Fibroblast of lung (primary cell): ENCODE measurements around the gene LMO4. TPM values are rescaled to one million over a fixed set of nuclear protein-coding genes. Genes with fewer than 3 reads are reported as not detected.

Source experiments
- DNase-seq, 2 donors: peaks; one replicate each; pipeline versions ENCODE4 v3.0.0 to v3.0.0-alpha.2; 2010; ENCODE audit warnings: low read depth in 2 of 2
- H2AFZ ChIP-seq: 2 replicates; pipeline ENCODE4 v1.5.1; 2012; ENCODE audit warnings: low read length, control low read depth, inconsistent platforms
- H3K27ac ChIP-seq: 2 replicates; pipeline ENCODE4 v1.5.1; 2011; ENCODE audit warnings: low read length, control low read depth; ENCODE audit not compliant: insufficient read depth
- H3K27me3 ChIP-seq: 2 replicates; pipeline ENCODE4 v1.5.1; 2011; ENCODE audit warnings: mild to moderate bottlenecking, low read length; ENCODE audit not compliant: control insufficient read depth, insufficient read depth
- H3K36me3 ChIP-seq: 2 replicates; pipeline ENCODE4 v1.5.1; 2011; ENCODE audit warnings: low read length; ENCODE audit not compliant: control insufficient read depth, insufficient read depth
- H3K4me1 ChIP-seq: 2 replicates; pipeline ENCODE4 v1.5.1; 2011; ENCODE audit warnings: low read length; ENCODE audit not compliant: control insufficient read depth, insufficient read depth; ENCODE audit errors: extremely low read depth
- H3K4me2 ChIP-seq: 2 replicates; pipeline ENCODE4 v1.5.1; 2011; ENCODE audit warnings: low read length, control low read depth; ENCODE audit not compliant: insufficient read depth; ENCODE audit errors: extremely low read depth
- H3K4me3 ChIP-seq, 4 experiments: fragments of 200-600 bp in 1 of 4; sonication (generic) in 1 of 4; replicated peaks in 1 of 4; 2 replicates each; pipeline ENCODE4 v1.5.1; 2011 to 2016; ENCODE audit warnings: low read length in 4 of 4, low read depth in 3 of 4, mild to moderate bottlenecking in 3 of 4, control low read depth in 2 of 4, inconsistent platforms in 1 of 4, mixed read lengths in 1 of 4; ENCODE audit not compliant: insufficient read depth in 1 of 4; ENCODE audit errors: control extremely low read depth in 1 of 4
- H3K79me2 ChIP-seq: 2 replicates; pipeline ENCODE4 v1.5.1; 2012; ENCODE audit warnings: mild to moderate bottlenecking, low read length, inconsistent platforms; ENCODE audit not compliant: control insufficient read depth, insufficient read depth
- H3K9ac ChIP-seq: 2 replicates; pipeline ENCODE4 v1.5.1; 2011; ENCODE audit warnings: mild to moderate bottlenecking, low read length, control low read depth; ENCODE audit not compliant: insufficient read depth
- H3K9me3 ChIP-seq: 2 replicates; pipeline ENCODE4 v1.5.1; 2012; ENCODE audit warnings: low read depth, low read length; ENCODE audit not compliant: control insufficient read depth, insufficient read depth
- H4K20me1 ChIP-seq: 2 replicates; pipeline ENCODE4 v1.5.1; 2011; ENCODE audit warnings: low read length; ENCODE audit not compliant: control insufficient read depth, insufficient read depth; ENCODE audit errors: extremely low read depth
- CTCF ChIP-seq, 2 donors: IDR thresholded peaks in 1 of 2; conservative IDR thresholded peaks in 1 of 2; 1 replicate in 1 of 2; 2 replicates in 1 of 2; pipeline ENCODE4 v1.5.1; 2011 to 2012; ENCODE audit warnings: low read length in 2 of 2, control low read depth in 1 of 2, inconsistent platforms in 1 of 2, low read depth in 1 of 2, mild to moderate bottlenecking in 1 of 2
- EZH2 ChIP-seq: IDR thresholded peaks from 2 replicates; pipeline ENCODE4 v1.5.1; 2012; ENCODE audit warnings: low read length, control low read depth, mild to moderate bottlenecking; ENCODE audit errors: missing control alignments
- polyA plus RNA-seq, 2 donors: library from polyadenylated mRNA; depleted of rRNA in 1 of 2; stranded (reverse) in 1 of 2; unstranded in 1 of 2; fragments of >200 nt; gene quantifications; 2 replicates each; pipeline ENCODE4 v1.2.1, GENCODE V29; 2011 to 2012; ENCODE audit warnings: missing spikeins in 1 of 2
- total RNA-seq: library from RNA; depleted of rRNA; stranded (reverse); fragments of >200 nt; gene quantifications from 2 replicates; pipeline ENCODE4 v1.2.1, GENCODE V29; 2014

LMO4 gene
- total and polyA plus RNA-seq, 2 donors (not counting 1 experiment from before 2014, with no cell fraction given): 61.9 to 91.4 TPM

GRCh38 chr1:87367549-87367948 is 38.9 kb downstream of the LMO4 start:
- Histone ChIP-seq H3K36me3 (no peaks in the 10 kb centered on the region), H3K27me3 (no peaks in the 10 kb centered on the region), H3K4me2 (no peak overlapping the region), H3K79me2 (no peaks in the 10 kb centered on the region), H4K20me1 (no peaks in the 10 kb centered on the region), H3K27ac (no peak overlapping the region), H3K4me3 (no peak overlapping the region), H3K4me1 (no peaks in the 10 kb centered on the region), H3K9me3 (no peaks in the 10 kb centered on the region), H2AFZ (no peak overlapping the region), H3K9ac (no peak overlapping the region)
- no peak for DNase-seq
- TF ChIP-seq CTCF (conservative IDR thresholded peaks at IDR 0.05 in 1 of 2, IDR thresholded peaks at IDR 0.05 in 1 of 2; ENCODE audit: low read depth in 1 of 2, low read length in 2 of 2): no peak
- no peak for TF ChIP-seq EZH2

- no peak for DNase-seq
- H3K4me1 ChIP-seq: no peaks in the 10 kb centered on the region
- H4K20me1 ChIP-seq: no peaks in the 10 kb centered on the region
- no peak overlapping the region for H3K4me2 ChIP-seq
- no peak overlapping the region for H2AFZ ChIP-seq
- no peaks in the 10 kb centered on the region for H3K36me3 ChIP-seq
- no peaks in the 10 kb centered on the region for H3K9me3 ChIP-seq
- TF ChIP-seq CTCF (conservative IDR thresholded peaks at IDR 0.05 in 1 of 2, IDR thresholded peaks at IDR 0.05 in 1 of 2; ENCODE audit: low read depth in 1 of 2, low read length in 2 of 2): no peak
- no peak for TF ChIP-seq EZH2
- H3K4me3 ChIP-seq: no peak overlapping the region
- H3K9ac ChIP-seq: no peak overlapping the region
- no peak overlapping the region for H3K27ac ChIP-seq
- no peaks in the 10 kb centered on the region for H3K27me3 ChIP-seq
- no peaks in the 10 kb centered on the region for H3K79me2 ChIP-seq
These were observed 40.2 kb downstream of the LMO4 start for GRCh38 chr1:87368907-87369306.

GRCh38 chr1:87369736-87370478 is 41.2 kb downstream of the LMO4 start:
- DNase-seq: no peak
- Histone ChIP-seq H3K4me3 (no peak overlapping the region), H3K4me1 (no peaks in the 10 kb centered on the region), H3K79me2 (no peaks in the 10 kb centered on the region), H2AFZ (no peak overlapping the region), H3K4me2 (no peak overlapping the region), H3K9ac (no peak overlapping the region), H3K9me3 (no peaks in the 10 kb centered on the region), H4K20me1 (no peaks in the 10 kb centered on the region), H3K27me3 (no peaks in the 10 kb centered on the region), H3K36me3 (no peaks in the 10 kb centered on the region), H3K27ac (no peak overlapping the region)
- TF ChIP-seq EZH2 (no peak), CTCF (conservative IDR thresholded peaks at IDR 0.05 in 1 of 2, IDR thresholded peaks at IDR 0.05 in 1 of 2; ENCODE audit: low read depth in 1 of 2, low read length in 2 of 2) (no peak)
